ENCODE data around the gene IFNA2.

The IFNA2 gene

DNA sequence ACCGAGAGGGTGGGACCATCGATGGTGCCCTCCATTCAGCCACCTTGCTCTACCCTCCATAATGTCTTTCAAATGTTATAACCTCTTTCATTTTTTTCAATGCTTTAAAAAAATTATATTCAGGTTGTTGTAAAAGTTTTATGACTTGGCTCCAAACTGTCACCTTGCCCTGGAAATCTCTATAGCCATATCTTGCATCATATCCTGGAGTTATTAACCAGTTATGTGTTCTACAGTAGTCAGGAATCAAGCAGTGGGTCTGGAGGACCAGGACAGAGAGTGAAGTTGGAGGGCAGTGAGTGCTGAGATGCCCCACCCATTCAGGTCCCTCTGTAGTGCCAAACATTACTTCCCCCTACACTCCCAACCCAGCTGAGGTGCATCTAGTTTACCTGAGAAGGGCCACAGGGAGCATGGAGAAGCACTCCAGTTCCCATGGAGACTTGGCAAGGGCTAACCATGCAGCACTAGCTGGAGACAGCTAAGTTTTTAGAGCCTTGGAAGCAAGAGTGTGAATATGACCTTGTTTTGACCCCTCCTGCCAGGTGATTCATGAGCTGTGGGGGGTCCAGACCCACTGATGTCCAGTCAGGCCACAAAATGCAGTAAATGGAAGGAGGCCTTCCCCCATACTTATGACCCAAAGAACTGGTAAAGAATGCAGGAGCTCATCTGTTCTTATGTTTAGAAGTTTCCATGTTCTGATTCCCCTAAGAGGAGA lies 29.2 kb upstream of the IFNA2 start:
- TF ChIP-seq, protein P1, sequence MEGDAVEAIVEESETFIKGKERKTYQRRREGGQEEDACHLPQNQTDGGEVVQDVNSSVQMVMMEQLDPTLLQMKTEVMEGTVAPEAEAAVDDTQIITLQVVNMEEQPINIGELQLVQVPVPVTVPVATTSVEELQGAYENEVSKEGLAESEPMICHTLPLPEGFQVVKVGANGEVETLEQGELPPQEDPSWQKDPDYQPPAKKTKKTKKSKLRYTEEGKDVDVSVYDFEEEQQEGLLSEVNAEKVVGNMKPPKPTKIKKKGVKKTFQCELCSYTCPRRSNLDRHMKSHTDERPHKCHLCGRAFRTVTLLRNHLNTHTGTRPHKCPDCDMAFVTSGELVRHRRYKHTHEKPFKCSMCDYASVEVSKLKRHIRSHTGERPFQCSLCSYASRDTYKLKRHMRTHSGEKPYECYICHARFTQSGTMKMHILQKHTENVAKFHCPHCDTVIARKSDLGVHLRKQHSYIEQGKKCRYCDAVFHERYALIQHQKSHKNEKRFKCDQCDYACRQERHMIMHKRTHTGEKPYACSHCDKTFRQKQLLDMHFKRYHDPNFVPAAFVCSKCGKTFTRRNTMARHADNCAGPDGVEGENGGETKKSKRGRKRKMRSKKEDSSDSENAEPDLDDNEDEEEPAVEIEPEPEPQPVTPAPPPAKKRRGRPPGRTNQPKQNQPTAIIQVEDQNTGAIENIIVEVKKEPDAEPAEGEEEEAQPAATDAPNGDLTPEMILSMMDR (IDR thresholded peaks at IDR 0.05; ENCODE audit: insufficient read depth, missing control alignments): no peak
- FAIRE-seq (no peak), DNase-seq (ENCODE audit: insufficient read length, low spot score) (no peak)

DNA sequence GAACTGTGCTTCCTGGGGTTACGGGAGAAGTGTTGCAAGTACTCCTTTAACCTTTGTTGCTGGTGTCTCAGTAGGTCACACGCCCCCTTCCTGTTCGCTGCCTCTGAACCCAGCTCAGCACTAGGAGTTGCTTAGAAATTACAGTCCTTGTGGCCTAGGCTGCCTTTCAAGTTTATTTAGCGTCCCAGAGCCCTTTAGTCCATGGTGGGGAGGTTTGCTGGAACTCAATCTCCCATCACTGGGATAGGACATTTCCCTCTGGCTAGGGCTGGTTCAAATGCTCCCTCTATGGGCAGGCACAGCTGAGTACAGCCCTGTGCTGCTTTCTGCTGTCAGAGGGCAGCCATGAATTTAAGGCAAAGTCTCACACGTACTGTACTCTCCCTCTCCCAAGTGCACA lies 28.4 kb upstream of the IFNA2 start:
- TF ChIP-seq, protein P1 (IDR thresholded peaks at IDR 0.05; ENCODE audit: insufficient read depth, missing control alignments): no peak
- no peak for DNase-seq (ENCODE audit: insufficient read length, low spot score)
- FAIRE-seq: no peak

DNA sequence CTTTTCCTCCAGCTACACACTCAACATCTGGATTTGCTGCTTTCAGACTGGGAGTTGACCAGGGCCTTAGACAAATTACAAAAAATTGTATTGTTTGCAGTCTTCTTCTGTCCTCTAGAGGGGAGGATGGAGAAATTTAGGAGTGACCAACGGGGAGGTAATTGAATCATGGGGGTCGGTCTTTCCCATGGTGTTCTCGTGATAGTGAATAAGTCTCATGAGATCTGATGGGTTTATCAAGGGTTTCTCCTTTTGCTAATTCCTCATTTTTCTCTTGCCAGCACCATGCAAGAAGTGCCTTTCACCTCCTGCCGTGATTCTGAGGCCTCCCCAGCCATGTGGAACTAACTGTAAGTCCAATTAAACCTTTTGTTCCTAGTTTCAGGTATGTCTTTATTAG lies 28.0 kb upstream of the IFNA2 start:
- FAIRE-seq (no peak), DNase-seq (ENCODE audit: insufficient read length, low spot score) (no peak)
- TF ChIP-seq, protein P1 (IDR thresholded peaks at IDR 0.05; ENCODE audit: insufficient read depth, missing control alignments): no peak

DNA sequence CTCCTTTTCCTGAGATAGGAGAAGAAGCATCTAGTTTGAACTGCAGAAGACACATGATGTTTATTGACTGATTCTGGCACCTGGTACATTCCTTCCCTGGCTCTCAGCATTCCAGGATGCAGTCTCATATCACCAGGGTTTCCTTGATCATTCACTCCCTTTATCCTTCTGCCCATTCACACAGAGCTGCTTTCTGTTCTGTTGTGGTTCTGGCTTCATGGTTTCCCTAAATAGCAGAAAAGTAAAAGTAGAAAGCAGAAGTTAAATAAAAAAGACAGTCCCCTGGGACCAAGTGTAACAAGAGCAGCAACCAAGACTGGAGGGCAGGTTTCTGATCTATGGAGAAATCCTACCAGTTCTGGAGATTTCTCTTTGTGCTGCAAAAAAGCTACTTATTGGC lies 26.9 kb upstream of the IFNA2 start:
- no peak for DNase-seq (ENCODE audit: insufficient read length, low spot score)
- no peak for FAIRE-seq
- TF ChIP-seq, protein P1 (IDR thresholded peaks at IDR 0.05; ENCODE audit: insufficient read depth, missing control alignments): no peak

DNA sequence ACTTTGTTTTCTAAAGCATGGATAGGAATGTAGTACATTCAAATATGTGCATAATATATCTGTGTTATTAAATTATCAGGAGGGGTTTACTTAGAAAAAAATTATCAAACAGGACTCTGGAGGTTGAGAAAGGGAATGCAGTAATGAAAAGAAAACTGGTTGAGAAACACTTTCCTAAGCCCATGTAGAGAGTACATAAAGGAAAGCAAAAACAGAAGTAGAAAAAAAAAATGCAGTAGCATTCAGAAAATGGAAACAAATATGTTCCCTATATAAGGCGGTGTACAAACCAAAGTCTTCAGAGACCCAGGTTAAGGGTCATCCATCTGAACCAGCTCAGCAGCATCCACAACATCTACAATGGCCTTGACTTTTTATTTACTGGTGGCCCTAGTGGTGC lies 23.6 kb upstream of the IFNA2 start, which contains the start of gene IFNA8:
IFNA8 (plus strand) TSS at position 301 of the 400 bp plus-strand sequence; CDS start at position 361, 60 bp downstream.
- TF ChIP-seq, protein P1 (IDR thresholded peaks at IDR 0.05; ENCODE audit: insufficient read depth, missing control alignments): no peak
- FAIRE-seq (no peak), DNase-seq (ENCODE audit: insufficient read length, low spot score) (no peak)

DNA sequence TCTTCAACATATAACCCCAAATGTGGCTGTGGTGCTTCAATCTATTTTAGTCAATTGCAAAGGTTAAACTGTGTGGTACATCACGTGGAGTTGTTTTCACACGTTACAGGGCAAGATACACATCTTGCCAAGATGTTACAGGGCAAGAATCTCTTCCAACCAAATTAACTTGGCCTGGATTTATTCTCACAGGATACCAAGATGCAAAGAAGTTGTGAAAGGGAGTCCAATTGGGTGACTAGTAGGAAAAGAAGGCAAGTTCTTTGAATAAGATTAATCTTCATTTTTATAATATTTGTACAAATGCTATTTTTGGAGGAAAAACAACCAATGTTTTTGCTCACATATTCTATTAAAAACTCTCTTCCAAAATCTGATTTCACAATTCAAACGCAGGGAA lies 18.9 kb upstream of the IFNA2 start:
- TF ChIP-seq, protein P1 (IDR thresholded peaks at IDR 0.05; ENCODE audit: insufficient read depth, missing control alignments): no peak
- FAIRE-seq: no peak
- no peak for DNase-seq (ENCODE audit: insufficient read length, low spot score)

Data from D721Med (cell line).